H1 (cell line): ENCODE data around the gene CEP44. TPM values are rescaled to one million over a fixed set of nuclear protein-coding genes. Genes with fewer than 3 reads are reported as not detected.

ENCODE experiments used
- CTCF ChIA-PET: fragments of 300-600 bp; sonication (Branson Sonifier 250); formaldehyde crosslinking; loops from one replicate; lab custom pipeline; 2021; ENCODE audit not compliant: partially characterized antibody; lab: Charles Lee
- POLR2A ChIA-PET: fragments of 300-600 bp; sonication (Branson Sonifier 250); formaldehyde crosslinking; loops from one replicate; lab custom pipeline; 2021; ENCODE audit warnings: inconsistent platforms; ENCODE audit not compliant: partially characterized antibody; lab: Charles Lee
- DNase-seq, 2 experiments: peaks; one replicate each; pipeline versions ENCODE4 v3.0.0 to v3.0.0-alpha.2; 2010 to 2022; ENCODE audit warnings: low spot score in 2 of 2, low read depth in 1 of 2, mixed read lengths in 1 of 2
- FAIRE-seq: peaks from 2 replicates; lab custom pipeline; 2011; peaks lifted over from hg19 to GRCh38; lab: Jason Lieb, UNC
- H2AFZ ChIP-seq: 2 replicates; pipeline ENCODE4 v1.8.1; 2012; ENCODE audit warnings: low read length, inconsistent platforms
- H2AK5ac ChIP-seq: 2 replicates; pipeline ENCODE4 v1.6.1; 2013; ENCODE audit warnings: low read depth, low read length
- H2BK120ac ChIP-seq: replicated peaks from 2 replicates; pipeline ENCODE3; 2013; ENCODE audit warnings: low read depth, low read length, inconsistent platforms
- H2BK12ac ChIP-seq: 2 replicates; pipeline ENCODE4 v1.6.1; 2013; ENCODE audit warnings: low read depth, low read length
- H2BK15ac ChIP-seq: 2 replicates; pipeline ENCODE4 v1.6.1; 2013; ENCODE audit warnings: low read length
- H2BK20ac ChIP-seq: 2 replicates; pipeline ENCODE4 v1.6.1; 2013; ENCODE audit warnings: low read length
- H2BK5ac ChIP-seq: 2 replicates; pipeline ENCODE4 v1.6.1; 2013; ENCODE audit warnings: low read depth, low read length
- H3K14ac ChIP-seq: 2 replicates; pipeline ENCODE4 v1.6.1; 2013; ENCODE audit warnings: inconsistent platforms; ENCODE audit not compliant: insufficient read length
- H3K18ac ChIP-seq: 2 replicates; pipeline ENCODE4 v1.6.1; 2013; ENCODE audit warnings: low read length; ENCODE audit errors: extremely low read depth
- H3K23ac ChIP-seq: 2 replicates; pipeline ENCODE4 v1.6.1; 2013; ENCODE audit warnings: inconsistent platforms; ENCODE audit not compliant: insufficient read length
- H3K23me2 ChIP-seq: 2 replicates; pipeline ENCODE4 v1.6.1; 2013; ENCODE audit warnings: low read depth, low read length
- H3K27ac ChIP-seq: 2 replicates; pipeline ENCODE4 v1.6.1; 2011; ENCODE audit warnings: low read depth, low read length, inconsistent platforms
- H3K27me3 ChIP-seq, 4 experiments: replicated peaks in 1 of 4; 1 replicate in 1 of 4; 2 replicates in 3 of 4; pipeline versions ENCODE4 v1.6.1 to v1.8.1; 2011 to 2013; ENCODE audit warnings: low read length in 3 of 4, mild to moderate bottlenecking in 3 of 4, inconsistent platforms in 2 of 4, mixed read lengths in 2 of 4, moderate library complexity in 1 of 4; ENCODE audit not compliant: control insufficient read depth in 3 of 4, insufficient read depth in 3 of 4; ENCODE audit errors: extremely low read depth in 1 of 4
- H3K36me3 ChIP-seq, 4 experiments: 2 replicates each; pipeline versions ENCODE4 v1.6.1 to v1.8.1; 2011 to 2013; ENCODE audit warnings: mild to moderate bottlenecking in 4 of 4, low read length in 3 of 4, moderate library complexity in 2 of 4, control low read depth in 1 of 4, inconsistent platforms in 1 of 4; ENCODE audit not compliant: insufficient read depth in 4 of 4, control insufficient read depth in 2 of 4
- H3K4ac ChIP-seq: replicated peaks from 2 replicates; pipeline ENCODE3; 2013; ENCODE audit warnings: low read length, low read depth, mixed read lengths, inconsistent platforms; ENCODE audit not compliant: insufficient read length
- H3K4me1 ChIP-seq, 4 experiments: replicated peaks in 1 of 4; 1 replicate in 1 of 4; 2 replicates in 3 of 4; pipeline versions ENCODE4 v1.6.1 to v1.8.1; 2011 to 2013; ENCODE audit warnings: low read length in 3 of 4, inconsistent platforms in 2 of 4, mixed read lengths in 1 of 4; ENCODE audit not compliant: insufficient read depth in 4 of 4, control insufficient read depth in 3 of 4
- H3K4me2 ChIP-seq, 2 experiments: 2 replicates each; pipeline versions ENCODE4 v1.6.1 to v1.8.1; 2011 to 2013; ENCODE audit warnings: low read depth in 2 of 2, low read length in 2 of 2, control low read depth in 1 of 2, inconsistent platforms in 1 of 2, mild to moderate bottlenecking in 1 of 2; ENCODE audit not compliant: insufficient read depth in 1 of 2
- H3K4me3 ChIP-seq, 4 experiments: fragments of 200-600, 300-600 bp in 1 of 4; sonication (generic), shearing (Covaris generic), sonication (Bioruptor Twin) in 1 of 4; 2 replicates each; pipeline versions ENCODE4 v1.5.1 to v1.8.1; 2011 to 2016; ENCODE audit warnings: low read length in 4 of 4, low read depth in 3 of 4, control low read depth in 2 of 4, inconsistent platforms in 2 of 4, mild to moderate bottlenecking in 2 of 4, mixed read lengths in 1 of 4, moderate library complexity in 1 of 4; ENCODE audit not compliant: insufficient read depth in 2 of 4; ENCODE audit errors: extremely low read depth in 1 of 4
- H3K56ac ChIP-seq: replicated peaks from 2 replicates; pipeline ENCODE3; 2013; ENCODE audit warnings: low read depth, mild to moderate bottlenecking, mixed read lengths, low read length, inconsistent platforms; ENCODE audit not compliant: insufficient read length
- H3K79me1 ChIP-seq: 2 replicates; pipeline ENCODE4 v1.6.1; 2013; ENCODE audit warnings: low read depth, low read length, control low read depth
- H3K79me2 ChIP-seq, 2 experiments: 2 replicates each; pipeline versions ENCODE4 v1.6.1 to v1.8.1; 2012 to 2013; ENCODE audit warnings: low read length in 2 of 2, mild to moderate bottlenecking in 2 of 2, inconsistent platforms in 1 of 2; ENCODE audit not compliant: insufficient read depth in 2 of 2, control insufficient read depth in 1 of 2
- H3K9ac ChIP-seq, 4 experiments: replicated peaks in 1 of 4; 1 replicate in 1 of 4; 2 replicates in 3 of 4; pipeline versions ENCODE4 v1.6.1 to v1.8.1; 2011 to 2013; ENCODE audit warnings: low read depth in 3 of 4, low read length in 3 of 4, control low read depth in 2 of 4, mild to moderate bottlenecking in 2 of 4, moderate library complexity in 2 of 4, inconsistent platforms in 1 of 4; ENCODE audit errors: extremely low read depth in 1 of 4
- H3K9me3 ChIP-seq, 2 experiments: 2 replicates each; pipeline versions ENCODE4 v1.6.1 to v1.8.1; 2012 to 2013; ENCODE audit warnings: mild to moderate bottlenecking in 2 of 2, moderate library complexity in 2 of 2, control low read depth in 1 of 2, inconsistent platforms in 1 of 2, low read depth in 1 of 2, low read length in 1 of 2, mixed read lengths in 1 of 2; ENCODE audit not compliant: insufficient read depth in 2 of 2
- H4K20me1 ChIP-seq, 2 experiments: replicated peaks in 1 of 2; 2 replicates each; pipeline versions ENCODE3 to v1.8.1; 2011 to 2013; ENCODE audit warnings: inconsistent platforms in 2 of 2, low read length in 2 of 2, mild to moderate bottlenecking in 1 of 2; ENCODE audit not compliant: insufficient read depth in 2 of 2, control insufficient read depth in 1 of 2
- H4K5ac ChIP-seq: 2 replicates; pipeline ENCODE4 v1.6.1; 2013; ENCODE audit warnings: low read length, low read depth, mixed read lengths, inconsistent platforms; ENCODE audit not compliant: insufficient read length
- H4K8ac ChIP-seq: 2 replicates; pipeline ENCODE4 v1.8.0; 2013; ENCODE audit warnings: mild to moderate bottlenecking, moderate library complexity, low read length, inconsistent platforms; ENCODE audit not compliant: insufficient read depth; ENCODE audit errors: extremely low read depth
- H4K91ac ChIP-seq: replicated peaks from 2 replicates; pipeline ENCODE3; 2013; ENCODE audit warnings: low read length, mixed read lengths, inconsistent platforms; ENCODE audit not compliant: insufficient read length
- CEBPB ChIP-seq: IDR thresholded peaks from 2 replicates; pipeline ENCODE4 v1.6.1; 2012; ENCODE audit warnings: low read depth, low read length
- E2F6 ChIP-seq: IDR thresholded peaks from 2 replicates; pipeline ENCODE4 v1.6.1; 2012; ENCODE audit warnings: inconsistent platforms
- EP300 ChIP-seq, 2 experiments: IDR thresholded peaks; 1 replicate in 1 of 2; 2 replicates in 1 of 2; pipeline ENCODE4 v1.6.1; 2011 to 2012; ENCODE audit warnings: low read depth in 2 of 2, low read length in 2 of 2, mild to moderate bottlenecking in 2 of 2, borderline replicate concordance in 1 of 2, inconsistent platforms in 1 of 2, moderate library complexity in 1 of 2
- PHF8 ChIP-seq: fragments of 200-600 bp; sonication (generic); conservative IDR thresholded peaks from 2 replicates; pipeline ENCODE4 v1.7.1; 2012; ENCODE audit warnings: low read depth, mild to moderate bottlenecking, inconsistent platforms, low read length, moderate library complexity
- RXRA ChIP-seq: IDR thresholded peaks from 2 replicates; pipeline ENCODE4 v1.6.1; 2011; ENCODE audit warnings: low read depth, mild to moderate bottlenecking, low read length, moderate library complexity; ENCODE audit not compliant: insufficient read depth
- SIX5 ChIP-seq: IDR thresholded peaks from 2 replicates; pipeline ENCODE4 v1.6.1; 2011; ENCODE audit warnings: mild to moderate bottlenecking, low read depth, low read length
- USF2 ChIP-seq: IDR thresholded peaks from 2 replicates; pipeline ENCODE4 v1.6.1; 2011; ENCODE audit warnings: low read length, improper control_type of control experiment
- YY1 ChIP-seq: IDR thresholded peaks from 2 replicates; pipeline ENCODE4 v1.6.1; 2011; ENCODE audit warnings: low read depth, mild to moderate bottlenecking, low read length
- WGBS, 2 experiments: shearing (Covaris generic) in 1 of 2; methylation state at CpG; one replicate each; pipeline versions ENCODE4 v1.1.6 to v1.1.7; 2013 to 2015; ENCODE audit warnings: low lambda C conversion rate in 2 of 2, mixed read lengths in 2 of 2, inconsistent platforms in 1 of 2, low coverage in 1 of 2, missing lambda C conversion rate in 1 of 2; ENCODE audit not compliant: insufficient replicate concordance in 2 of 2, insufficient coverage in 1 of 2, insufficient read length in 1 of 2; ENCODE audit errors: extremely low coverage in 1 of 2, missing lambda C conversion rate in 1 of 2; 5-methylcytosine and 5-hydroxymethylcytosine counted together
- polyA plus RNA-seq, 7 experiments: library from polyadenylated mRNA; depleted of rRNA in 3 of 7; stranded (reverse) in 5 of 7; unstranded in 2 of 7; fragments of >200 nt in 5 of 7; fragments of 200-250 nt in 2 of 7; gene quantifications; 1 replicate in 5 of 7; 2 replicates in 1 of 7; 4 replicates in 1 of 7; pipeline versions ENCODE4 v1.2.1 to v1.2.3, GENCODE V29; 2011 to 2013; ENCODE audit warnings: missing spikeins in 2 of 7, mixed read lengths in 2 of 7
- total RNA-seq: library from RNA; stranded (reverse); fragmentation: NEBNext Ultra II Directional; extraction: Animal tissue kit (Norgen Biotek cat#: 25700); gene quantifications from 2 replicates; pipeline ENCODE4 v1.2.1, GENCODE V29; 2021

CEP44 gene
- total and polyA plus RNA-seq, 2 of the 8 experiments (the other 6 are each of a cell fraction or from before 2014, with no cell fraction given) = 3.4 to 17.1 TPM

- POLR2A ChIA-PET = no interaction called here
These were observed 21.0 kb downstream of the CEP44 start for GRCh38 chr4:174304664-174305063.

More at GRCh38 chr4:174304664-174305063, 21.0 kb downstream of the CEP44 start:
- no peaks in the 10 kb centered on the region for H3K23me2 ChIP-seq
- no peaks in the 10 kb centered on the region for H3K79me1 ChIP-seq
- no peaks in the 10 kb centered on the region for H3K27me3 ChIP-seq
- H2BK20ac ChIP-seq = no peak overlapping the region
- no peaks in the 10 kb centered on the region for H3K4me1 ChIP-seq
- H3K9ac ChIP-seq = no peak overlapping the region
- no peak for FAIRE-seq
- H2BK120ac ChIP-seq = no peak overlapping the region
- H2BK12ac ChIP-seq = no peak overlapping the region
- no peak overlapping the region for H4K8ac ChIP-seq
- H2BK5ac ChIP-seq = no peak overlapping the region
- H3K18ac ChIP-seq = no peak overlapping the region
- no peak overlapping the region for H2BK15ac ChIP-seq
- no peak overlapping the region for H4K91ac ChIP-seq
- H3K79me2 ChIP-seq = no peaks in the 10 kb centered on the region
- H2AFZ ChIP-seq = no peak overlapping the region
- CTCF ChIA-PET = no interaction called here
- H2AK5ac ChIP-seq = no peak overlapping the region
- no peaks in the 10 kb centered on the region for H3K9me3 ChIP-seq
- WGBS, 2 experiments = 97% methylated on average over 1 of the region's 1 CpG; no CpG with 5 or more reads in 1 of the 2 experiments
- TF ChIP-seq EP300 (IDR thresholded peaks at IDR 0.05; ENCODE audit: borderline replicate concordance in 1 of 2, low read depth in 2 of 2, low read length in 2 of 2) (no peak), RXRA (no peak), YY1 (no peak), SIX5 (no peak), CEBPB (no peak), E2F6 (no peak), PHF8 (no peak), USF2 (no peak)
- TF ChIP-seq, all 59 proteins: peak for 0
- no peak overlapping the region for H3K4me2 ChIP-seq
- no peak overlapping the region for H4K5ac ChIP-seq
- H3K56ac ChIP-seq = no peak overlapping the region
- no peaks in the 10 kb centered on the region for H4K20me1 ChIP-seq
- peaks cover 0 to 11% (median 0%) of the 10 kb centered on the region in 4 experiments; a peak in 2 of 8 replicates for H3K36me3 ChIP-seq
- no peak overlapping the region for H3K4me3 ChIP-seq
- H3K27ac ChIP-seq = no peak overlapping the region
- H3K23ac ChIP-seq = no peak overlapping the region
- DNase-seq = no peak
- no peak overlapping the region for H3K14ac ChIP-seq
- H3K4ac ChIP-seq = no peak overlapping the region
